ENCODE data around the gene DLEC1.

DLEC1 gene

GRCh38 chr3:38167591-38167990, 128.6 kb downstream of the DLEC1 start:
- Mint-ChIP-seq H3K27me3 (no peaks in the 10 kb centered on the region), H3K36me3 (ENCODE audit: insufficient read depth) (peaks cover 24% of the 10 kb centered on the region), H3K4me1 (peaks cover 56% of the 10 kb centered on the region), H3K9me3 (no peaks in the 10 kb centered on the region), H3K27ac (ENCODE audit: low read depth) (no peak overlapping the region), H3K4me3 (no peak overlapping the region)
- DNase-seq (ENCODE audit: low spot score in 2 of 2) (no peak), ATAC-seq (replicated peaks; ENCODE audit: extremely low read depth, poor library complexity, severe bottlenecking) (no peak)

DNA sequence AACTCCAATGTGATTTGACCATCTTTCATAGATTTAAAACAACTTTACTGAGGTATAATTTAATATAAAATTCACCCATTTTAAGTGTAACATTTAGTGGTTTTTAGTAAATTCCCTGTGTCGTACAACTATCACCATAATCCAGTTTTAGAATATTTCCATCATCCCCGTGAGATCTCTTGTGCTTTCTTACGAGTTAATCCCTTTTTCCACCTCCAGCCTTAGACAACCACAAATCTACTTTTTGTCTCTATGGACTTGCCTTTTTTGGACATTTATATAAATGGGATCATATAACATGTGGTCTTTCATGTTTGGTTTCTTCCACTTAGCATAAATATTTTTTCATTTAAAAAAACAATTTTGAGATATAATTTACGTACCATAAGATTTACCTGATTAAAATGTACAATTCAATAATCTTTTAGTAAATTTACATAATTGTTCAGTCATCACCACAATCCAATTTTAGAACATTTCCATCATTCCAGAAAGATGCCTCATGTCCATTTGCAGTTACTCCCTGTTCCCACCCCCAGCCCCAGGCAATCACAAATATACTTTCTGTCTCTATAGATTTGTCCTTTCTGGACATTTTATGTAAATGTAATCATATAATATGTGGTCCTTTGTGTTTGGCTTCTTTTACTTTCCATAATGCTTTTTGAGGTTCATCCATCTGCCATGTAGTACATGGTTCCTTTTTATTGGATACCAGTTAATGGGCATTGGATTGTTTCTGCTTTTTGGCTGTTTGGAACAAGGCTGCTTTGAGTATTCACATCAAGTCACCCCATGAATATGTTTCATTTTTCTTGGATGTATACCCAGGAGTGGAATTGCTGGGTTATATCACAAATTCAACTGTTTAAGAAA, 129.4 kb downstream of the DLEC1 start:
- no peak overlapping the region for H3K27ac Mint-ChIP-seq (ENCODE audit: low read depth)
- no peaks in the 10 kb centered on the region for H3K9me3 Mint-ChIP-seq
- DNase-seq (ENCODE audit: low spot score in 2 of 2): no peak
- H3K27me3 Mint-ChIP-seq: no peaks in the 10 kb centered on the region
- H3K4me1 Mint-ChIP-seq: peaks cover 56% of the 10 kb centered on the region
- no peak overlapping the region for H3K4me3 Mint-ChIP-seq
- H3K36me3 Mint-ChIP-seq (ENCODE audit: insufficient read depth): peaks cover 24% of the 10 kb centered on the region
- no peak for ATAC-seq (replicated peaks; ENCODE audit: extremely low read depth, poor library complexity, severe bottlenecking)

DNA sequence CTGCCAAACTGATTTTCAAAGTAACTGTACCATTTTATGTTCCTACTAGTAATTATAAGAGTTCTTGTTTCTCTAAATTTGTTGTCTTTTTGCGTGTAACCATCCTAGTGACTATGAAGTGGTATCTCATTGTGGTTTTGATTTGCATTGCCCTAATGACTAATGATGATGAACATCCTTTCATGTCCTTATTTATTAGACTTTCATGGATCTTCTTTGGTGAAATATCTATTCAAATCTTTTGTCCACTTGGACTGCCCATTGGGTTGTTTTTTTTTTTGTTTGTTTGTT, 130.0 kb downstream of the DLEC1 start:
- Mint-ChIP-seq H3K27ac (ENCODE audit: low read depth) (no peak overlapping the region), H3K36me3 (ENCODE audit: insufficient read depth) (peaks cover 24% of the 10 kb centered on the region), H3K9me3 (no peaks in the 10 kb centered on the region), H3K4me1 (peaks cover 61% of the 10 kb centered on the region), H3K27me3 (no peaks in the 10 kb centered on the region), H3K4me3 (no peak overlapping the region)
- ATAC-seq (replicated peaks; ENCODE audit: extremely low read depth, poor library complexity, severe bottlenecking) (no peak), DNase-seq (ENCODE audit: low spot score in 2 of 2) (no peak)

GRCh38 chr3:38170722-38171121, 131.7 kb downstream of the DLEC1 start:
- DNase-seq (ENCODE audit: low spot score in 2 of 2) (no peak), ATAC-seq (replicated peaks; ENCODE audit: extremely low read depth, poor library complexity, severe bottlenecking) (no peak)
- Mint-ChIP-seq H3K27ac (ENCODE audit: low read depth) (no peak overlapping the region), H3K9me3 (no peaks in the 10 kb centered on the region), H3K36me3 (ENCODE audit: insufficient read depth) (peaks cover 13% of the 10 kb centered on the region), H3K4me3 (no peak overlapping the region), H3K4me1 (peaks cover 67% of the 10 kb centered on the region), H3K27me3 (no peaks in the 10 kb centered on the region)

DNA sequence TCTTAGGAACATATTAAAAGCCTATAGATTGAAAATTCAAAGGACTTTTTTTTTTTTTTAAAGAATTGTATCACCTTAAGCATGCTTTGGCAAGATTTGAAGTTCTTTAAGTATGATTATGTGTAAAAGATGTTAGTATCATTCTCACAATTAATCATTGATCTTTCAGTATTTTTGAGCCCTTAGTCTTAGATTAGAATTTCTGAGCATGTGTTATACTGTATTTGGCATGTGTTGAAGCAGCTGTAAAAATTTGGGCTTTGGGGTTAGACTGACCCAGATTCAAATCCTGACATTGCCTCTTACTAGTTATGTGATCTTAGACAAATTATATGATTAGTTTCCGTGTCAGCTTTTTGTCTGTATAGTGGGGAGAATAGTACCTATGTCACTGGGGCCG, 132.6 kb downstream of the DLEC1 start:
- H3K27me3 Mint-ChIP-seq: no peaks in the 10 kb centered on the region

More for the DNA sequence above, 132.6 kb downstream of the DLEC1 start:
- Mint-ChIP-seq H3K4me1 (peaks cover 60% of the 10 kb centered on the region), H3K27ac (ENCODE audit: low read depth) (peak overlapping the region; percentile 18), H3K36me3 (ENCODE audit: insufficient read depth) (peaks cover 5% of the 10 kb centered on the region), H3K4me3 (no peak overlapping the region), H3K9me3 (no peaks in the 10 kb centered on the region)
- ATAC-seq (replicated peaks; ENCODE audit: extremely low read depth, poor library complexity, severe bottlenecking) (no peak), DNase-seq (ENCODE audit: low spot score in 2 of 2) (no peak)
